Measurements from ENCODE around the gene INPP5D. TPM values are rescaled to one million over a fixed set of nuclear protein-coding genes. Genes with fewer than 3 reads are reported as not detected.
"Not testable (repeated sequence)": the region's sequence is repeated elsewhere in the genome, so short reads cannot be mapped to it uniquely, and the experiment has no call there.

Gene INPP5D
- total RNA-seq, 2 experiments from 2014 or later, result 50.9 to 51.0 TPM

DNA sequence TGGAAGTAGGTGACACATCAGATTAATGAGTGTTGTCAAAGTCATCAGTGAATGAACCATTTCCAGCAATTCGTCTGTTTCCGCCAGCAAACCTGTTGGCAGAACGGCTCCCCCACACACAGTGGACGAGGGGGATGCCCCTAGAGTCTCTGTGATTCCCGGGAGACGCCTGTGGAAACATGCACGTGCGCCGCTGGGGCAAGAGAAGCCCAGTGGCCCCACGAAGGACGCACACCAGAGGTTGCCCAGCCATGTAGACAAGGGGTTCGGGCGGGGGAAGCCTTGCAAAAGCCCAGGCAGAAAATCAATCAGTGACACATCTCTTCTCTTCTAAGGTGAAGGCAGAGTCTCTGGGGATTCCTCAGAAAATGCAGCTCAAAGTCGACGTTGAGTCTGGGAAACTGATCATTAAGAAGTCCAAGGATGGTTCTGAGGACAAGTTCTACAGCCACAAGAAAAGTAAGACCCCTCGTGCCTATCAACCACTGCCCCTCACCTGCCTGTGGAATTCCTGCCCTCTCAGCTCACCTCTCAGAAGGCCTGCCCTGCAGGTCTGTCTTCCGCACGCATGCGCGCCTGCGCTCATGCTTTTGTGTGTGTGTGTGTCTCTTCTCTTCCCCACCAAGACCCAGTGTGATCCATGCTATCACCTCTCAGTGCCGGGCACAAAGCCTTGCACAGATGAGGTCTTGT lies 87.1 kb downstream of the INPP5D start:
- Mint-ChIP-seq H3K27me3 (ENCODE audit: low read depth) (no peaks in the 10 kb centered on the region), H3K4me3 (no peak overlapping the region), H3K9me3 (no peaks in the 10 kb centered on the region), H3K27ac (no peak overlapping the region), H3K4me1 (ENCODE audit: low read depth) (peaks cover 6% of the 10 kb centered on the region), H3K36me3 (ENCODE audit: low read depth) (peaks cover 53% of the 10 kb centered on the region)
- no peak for DNase-seq
- CTCF ChIA-PET, result no interaction called here
- intact Hi-C loops (cut with micrococcal nuclease), result no loop called here

DNA sequence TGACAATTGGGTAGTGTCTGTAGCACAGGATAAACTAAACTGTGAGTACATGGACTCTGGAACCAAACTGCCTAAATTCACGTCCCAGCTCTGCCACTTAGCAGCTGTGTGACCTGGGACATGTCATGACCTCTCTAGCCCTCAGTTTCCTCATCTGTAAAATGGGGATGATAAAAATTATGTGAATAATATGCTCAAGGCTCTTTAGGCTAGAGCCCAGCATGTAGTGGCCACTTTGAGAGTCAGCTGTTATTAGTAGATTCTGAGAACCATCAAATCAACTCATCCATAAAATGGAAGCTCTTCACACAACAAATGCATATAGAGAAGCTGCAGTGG lies 87.7 kb downstream of the INPP5D start:
- no peak for DNase-seq
- intact Hi-C loops (cut with micrococcal nuclease), result no loop called here
- no peak overlapping the region for H3K27ac Mint-ChIP-seq
- H3K4me1 Mint-ChIP-seq (ENCODE audit: low read depth), result peaks cover under 1% of the 10 kb centered on the region
- H3K36me3 Mint-ChIP-seq (ENCODE audit: low read depth), result peaks cover 50% of the 10 kb centered on the region
- CTCF ChIA-PET, result no interaction called here
- H3K9me3 Mint-ChIP-seq, result no peaks in the 10 kb centered on the region
- no peaks in the 10 kb centered on the region for H3K27me3 Mint-ChIP-seq (ENCODE audit: low read depth)
- no peak overlapping the region for H3K4me3 Mint-ChIP-seq

DNA sequence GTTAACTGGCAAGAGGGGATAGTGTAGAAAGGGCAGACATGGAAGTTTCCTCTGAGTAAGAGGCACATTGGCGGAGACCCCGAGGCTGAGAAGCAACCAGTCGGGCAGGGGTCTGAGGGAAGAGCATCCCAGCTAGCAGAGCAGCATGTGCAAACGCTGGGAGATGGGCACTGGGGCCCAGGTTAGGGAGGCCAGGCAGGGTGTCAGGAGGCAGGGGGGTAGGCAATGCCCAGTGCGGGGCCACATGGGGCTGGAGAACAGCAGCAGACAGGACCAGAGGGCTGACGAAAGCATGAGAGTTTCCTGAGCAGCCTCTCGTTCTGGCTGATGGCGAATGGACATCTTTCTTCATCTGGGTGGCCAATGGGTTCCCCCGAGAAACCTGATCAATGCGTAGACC lies 88.2 kb downstream of the INPP5D start:
- CTCF ChIA-PET, result no interaction called here
- intact Hi-C loops (cut with micrococcal nuclease), result no loop called here
- no peaks in the 10 kb centered on the region for H3K27me3 Mint-ChIP-seq (ENCODE audit: low read depth)
- H3K9me3 Mint-ChIP-seq, result no peaks in the 10 kb centered on the region
- H3K4me1 Mint-ChIP-seq (ENCODE audit: low read depth), result no peaks in the 10 kb centered on the region
- H3K27ac Mint-ChIP-seq, result no peak overlapping the region
- no peak for DNase-seq
- peaks cover 48% of the 10 kb centered on the region for H3K36me3 Mint-ChIP-seq (ENCODE audit: low read depth)
- H3K4me3 Mint-ChIP-seq, result no peak overlapping the region

DNA sequence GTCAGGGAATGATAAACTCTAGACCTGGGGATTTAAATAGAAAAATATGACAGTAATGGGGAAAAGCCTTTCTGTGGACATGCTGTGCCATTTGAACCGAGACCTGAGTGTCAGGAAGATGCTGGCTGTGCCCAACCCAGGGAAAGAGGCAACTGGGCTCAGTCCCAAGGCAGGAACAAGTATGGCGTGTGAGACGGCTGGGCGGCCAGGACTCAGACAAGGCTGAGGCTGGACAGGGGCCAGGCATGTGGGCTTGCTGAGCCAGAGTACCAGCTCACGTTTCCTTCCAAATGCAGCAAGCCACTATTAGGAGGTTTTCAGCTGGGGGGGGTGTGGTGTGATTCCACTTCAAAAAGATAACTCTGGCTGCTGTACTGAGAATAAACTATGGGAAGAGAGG lies 92.4 kb downstream of the INPP5D start:
- CTCF ChIA-PET, result no interaction called here
- intact Hi-C loops (cut with micrococcal nuclease), result no loop called here
- Mint-ChIP-seq H3K4me3 (no peak overlapping the region), H3K9me3 (no peaks in the 10 kb centered on the region), H3K27me3 (ENCODE audit: low read depth) (no peaks in the 10 kb centered on the region), H3K27ac (no peak overlapping the region), H3K4me1 (ENCODE audit: low read depth) (no peaks in the 10 kb centered on the region), H3K36me3 (ENCODE audit: low read depth) (peaks cover 31% of the 10 kb centered on the region)
- no peak for DNase-seq

DNA sequence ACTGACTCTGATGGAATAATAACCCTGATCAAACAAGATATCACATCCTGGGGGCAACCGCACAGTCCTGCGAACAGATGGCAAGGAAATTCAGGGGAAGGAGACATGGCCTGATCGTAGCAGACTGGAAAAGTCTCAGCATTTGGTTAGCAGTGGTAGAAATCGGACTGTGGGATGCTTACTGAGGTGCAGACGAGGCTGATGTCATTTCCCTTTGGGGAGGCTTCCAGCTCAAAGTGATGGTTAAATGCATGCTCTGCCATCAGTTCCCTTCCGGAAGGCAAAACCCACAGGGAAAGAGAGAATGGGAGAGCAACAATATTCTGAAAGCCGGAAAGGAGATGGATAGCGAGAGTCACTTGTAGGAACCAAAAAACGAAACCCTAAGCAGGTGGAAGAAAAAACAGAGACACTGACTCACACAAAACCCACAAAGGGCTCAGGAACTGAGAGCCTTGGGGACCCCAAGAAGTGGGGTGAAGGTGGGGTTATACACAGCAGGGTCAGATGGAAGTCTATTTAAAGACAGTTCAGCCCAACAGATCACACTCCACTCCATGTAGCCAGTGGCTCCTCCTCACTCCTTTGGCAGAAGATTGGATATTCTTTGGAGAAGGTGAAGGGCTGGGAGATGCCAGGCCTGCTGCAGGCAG lies 93.1 kb downstream of the INPP5D start:
- no peaks in the 10 kb centered on the region for H3K27me3 Mint-ChIP-seq (ENCODE audit: low read depth)
- H3K27ac Mint-ChIP-seq, result peak overlapping the region; percentile 37
- CTCF ChIA-PET, result no interaction called here
- H3K4me3 Mint-ChIP-seq, result no peak overlapping the region
- peaks cover 31% of the 10 kb centered on the region for H3K36me3 Mint-ChIP-seq (ENCODE audit: low read depth)
- H3K4me1 Mint-ChIP-seq (ENCODE audit: low read depth), result no peaks in the 10 kb centered on the region
- intact Hi-C loops (cut with micrococcal nuclease), result no loop called here
- H3K9me3 Mint-ChIP-seq, result no peaks in the 10 kb centered on the region
- no peak for DNase-seq

DNA sequence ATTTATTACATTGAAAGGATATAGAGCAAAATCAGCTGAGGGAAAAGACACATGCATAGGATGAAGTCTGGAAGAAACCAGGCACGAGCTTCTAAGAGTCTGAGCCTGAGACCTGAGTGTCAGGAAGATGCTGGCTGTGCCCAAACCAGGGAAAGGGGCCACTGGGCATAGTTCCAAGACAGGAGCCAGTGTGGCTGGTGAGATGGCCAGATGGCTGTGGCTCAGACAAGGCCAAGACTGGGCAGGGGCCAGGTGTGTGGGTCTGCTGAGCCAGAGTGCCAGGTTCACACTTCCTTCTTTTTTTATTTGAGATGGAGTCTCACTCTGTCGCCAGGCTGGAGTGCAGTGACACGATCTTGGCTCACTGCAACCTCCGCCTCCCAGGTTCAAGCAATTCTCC lies 95.9 kb downstream of the INPP5D start:
- no peak overlapping the region for H3K4me3 Mint-ChIP-seq
- H3K36me3 Mint-ChIP-seq (ENCODE audit: low read depth), result peaks cover 27% of the 10 kb centered on the region
- CTCF ChIA-PET, result no interaction called here
- H3K27ac Mint-ChIP-seq, result no peak overlapping the region
- H3K9me3 Mint-ChIP-seq, result no peaks in the 10 kb centered on the region
- H3K27me3 Mint-ChIP-seq (ENCODE audit: low read depth), result no peaks in the 10 kb centered on the region
- no peaks in the 10 kb centered on the region for H3K4me1 Mint-ChIP-seq (ENCODE audit: low read depth)
- intact Hi-C loops (cut with micrococcal nuclease), result no loop called here
- no peak for DNase-seq

DNA sequence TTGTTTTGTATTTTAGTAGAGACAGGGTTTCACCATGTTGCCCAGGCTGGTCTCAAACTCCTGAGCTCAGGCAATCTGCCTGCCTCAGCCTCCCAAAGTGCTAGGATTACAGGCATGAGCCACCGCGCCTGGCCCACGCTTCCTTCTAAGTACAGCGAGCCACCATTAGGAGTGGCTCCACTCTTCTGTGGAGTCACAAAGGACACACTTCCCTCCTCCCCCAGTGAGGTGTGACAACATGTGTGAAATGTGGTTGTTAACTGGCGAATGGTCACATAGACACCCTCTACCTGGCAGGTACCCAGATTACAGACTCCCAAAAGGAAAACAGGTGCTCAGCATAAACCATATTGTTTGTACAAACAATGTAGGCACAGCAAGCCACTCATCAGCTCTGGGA lies 96.3 kb downstream of the INPP5D start:
- DNase-seq; H3K27ac Mint-ChIP-seq; H3K4me3 Mint-ChIP-seq; H3K4me1 Mint-ChIP-seq (ENCODE audit: low read depth); CTCF ChIA-PET; H3K9me3 Mint-ChIP-seq; H3K27me3 Mint-ChIP-seq (ENCODE audit: low read depth); intact Hi-C loops (cut with micrococcal nuclease): not testable (repeated sequence)
- peaks cover 31% of the 10 kb centered on the region for H3K36me3 Mint-ChIP-seq (ENCODE audit: low read depth)

DNA sequence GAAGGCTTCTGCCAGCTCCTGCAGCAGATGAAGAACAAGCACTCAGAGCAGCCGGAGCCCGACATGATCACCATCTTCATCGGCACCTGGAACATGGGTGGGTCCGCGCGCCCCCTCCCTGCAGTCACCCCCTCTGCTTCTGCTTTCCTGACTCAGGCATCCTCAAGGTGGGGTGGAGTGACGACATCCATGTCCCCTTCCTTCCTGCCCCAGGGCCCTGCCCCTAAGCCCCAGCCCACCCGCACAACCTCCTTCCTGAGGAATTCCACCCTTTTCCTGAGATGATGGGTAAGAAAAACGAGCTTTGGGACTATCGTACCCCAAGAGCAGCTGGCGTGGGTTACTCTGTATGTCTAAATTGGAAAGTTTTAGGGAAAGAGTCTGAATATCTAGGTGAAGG lies 101.6 kb downstream of the INPP5D start:
- Mint-ChIP-seq H3K36me3 (ENCODE audit: low read depth) (peaks cover 26% of the 10 kb centered on the region), H3K4me1 (ENCODE audit: low read depth) (no peaks in the 10 kb centered on the region), H3K4me3 (no peak overlapping the region), H3K9me3 (no peaks in the 10 kb centered on the region), H3K27ac (no peak overlapping the region), H3K27me3 (ENCODE audit: low read depth) (no peaks in the 10 kb centered on the region)
- CTCF ChIA-PET, result interaction anchor here (0.6 kb wide), 1 partner anchor 482 kb away, joined by 3 read pairs; no protein-coding TSS in a partner anchor
- DNase-seq, result no peak
- intact Hi-C loops (cut with micrococcal nuclease), result no loop called here

DNA sequence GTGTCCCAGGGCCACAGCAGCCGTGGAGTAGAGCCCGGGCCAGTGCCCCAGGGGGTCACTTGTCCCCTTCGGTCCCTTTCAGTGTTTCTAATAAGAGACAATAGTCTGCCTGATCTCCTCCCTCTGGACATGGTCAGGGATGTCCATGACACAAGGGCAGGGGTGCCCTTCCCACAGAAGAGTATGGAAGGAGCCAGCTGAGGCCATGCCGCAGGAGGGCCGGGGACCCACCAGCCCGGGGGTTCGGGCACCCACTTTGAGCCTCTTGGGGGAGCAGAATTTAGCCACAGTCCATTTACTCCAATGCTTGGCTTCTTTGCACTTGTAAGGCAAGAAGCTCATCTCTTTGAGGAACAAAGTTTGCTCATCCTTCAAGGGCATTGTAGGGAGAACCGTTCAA lies 102.6 kb downstream of the INPP5D start:
- Mint-ChIP-seq H3K4me3 (no peak overlapping the region), H3K27me3 (ENCODE audit: low read depth) (no peaks in the 10 kb centered on the region), H3K9me3 (no peaks in the 10 kb centered on the region), H3K36me3 (ENCODE audit: low read depth) (peaks cover 23% of the 10 kb centered on the region), H3K27ac (no peak overlapping the region), H3K4me1 (ENCODE audit: low read depth) (no peaks in the 10 kb centered on the region)
- CTCF ChIA-PET, result no interaction called here
- intact Hi-C loops (cut with micrococcal nuclease), result no loop called here
- no peak for DNase-seq

DNA sequence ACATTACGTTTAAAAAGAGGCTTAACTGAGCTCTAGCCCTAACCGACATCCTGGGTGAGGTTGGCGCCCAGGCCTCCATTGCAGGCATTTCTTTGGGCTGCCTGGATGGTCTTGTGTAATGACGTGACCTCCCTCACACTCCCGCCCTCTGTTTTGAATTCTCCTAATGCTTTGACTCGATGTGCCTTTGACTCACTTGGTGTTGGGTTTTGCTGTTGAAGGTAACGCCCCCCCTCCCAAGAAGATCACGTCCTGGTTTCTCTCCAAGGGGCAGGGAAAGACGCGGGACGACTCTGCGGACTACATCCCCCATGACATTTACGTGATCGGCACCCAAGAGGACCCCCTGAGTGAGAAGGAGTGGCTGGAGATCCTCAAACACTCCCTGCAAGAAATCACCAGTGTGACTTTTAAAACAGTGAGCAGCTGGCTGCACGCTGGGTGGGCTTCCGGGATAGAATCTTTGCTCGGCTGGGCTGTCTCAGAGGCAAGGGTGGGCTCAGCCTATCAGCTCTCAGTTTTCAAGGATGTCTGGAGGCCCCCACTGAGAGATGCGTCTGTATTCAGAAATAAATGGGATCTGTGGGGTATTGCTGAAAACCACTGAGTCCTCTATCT lies 103.5 kb downstream of the INPP5D start:
- H3K4me3 Mint-ChIP-seq, result no peak overlapping the region
- no peak overlapping the region for H3K27ac Mint-ChIP-seq
- intact Hi-C loops (cut with micrococcal nuclease), result no loop called here
- no peaks in the 10 kb centered on the region for H3K4me1 Mint-ChIP-seq (ENCODE audit: low read depth)
- H3K36me3 Mint-ChIP-seq (ENCODE audit: low read depth), result peaks cover 18% of the 10 kb centered on the region
- CTCF ChIA-PET, result no interaction called here
- no peaks in the 10 kb centered on the region for H3K9me3 Mint-ChIP-seq
- DNase-seq, result no peak
- no peaks in the 10 kb centered on the region for H3K27me3 Mint-ChIP-seq (ENCODE audit: low read depth)

DNA sequence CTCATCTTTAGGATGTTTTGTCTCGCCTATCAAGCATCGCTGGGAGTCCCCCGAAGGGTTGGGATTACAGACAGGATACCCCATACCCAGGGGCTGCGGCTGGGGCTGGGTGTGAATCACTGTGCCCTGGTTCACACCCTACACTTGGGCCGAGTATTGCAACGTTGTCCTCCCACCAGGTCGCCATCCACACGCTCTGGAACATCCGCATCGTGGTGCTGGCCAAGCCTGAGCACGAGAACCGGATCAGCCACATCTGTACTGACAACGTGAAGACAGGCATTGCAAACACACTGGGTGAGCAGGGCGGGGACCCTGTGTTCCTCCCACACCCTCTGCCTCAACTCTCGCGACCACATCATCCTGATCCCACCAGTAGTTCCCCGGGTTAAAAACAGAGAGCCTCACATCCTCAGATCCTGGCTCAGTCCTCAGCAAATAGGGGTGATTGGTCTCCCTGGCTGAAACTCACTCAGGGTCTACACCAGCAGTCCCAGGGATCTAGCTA lies 104.0 kb downstream of the INPP5D start:
- CTCF ChIA-PET, result no interaction called here
- Mint-ChIP-seq H3K4me3 (no peak overlapping the region), H3K9me3 (no peaks in the 10 kb centered on the region), H3K4me1 (ENCODE audit: low read depth) (no peaks in the 10 kb centered on the region), H3K27ac (no peak overlapping the region), H3K36me3 (ENCODE audit: low read depth) (peaks cover 17% of the 10 kb centered on the region), H3K27me3 (ENCODE audit: low read depth) (no peaks in the 10 kb centered on the region)
- DNase-seq, result no peak
- intact Hi-C loops (cut with micrococcal nuclease), result no loop called here

DNA sequence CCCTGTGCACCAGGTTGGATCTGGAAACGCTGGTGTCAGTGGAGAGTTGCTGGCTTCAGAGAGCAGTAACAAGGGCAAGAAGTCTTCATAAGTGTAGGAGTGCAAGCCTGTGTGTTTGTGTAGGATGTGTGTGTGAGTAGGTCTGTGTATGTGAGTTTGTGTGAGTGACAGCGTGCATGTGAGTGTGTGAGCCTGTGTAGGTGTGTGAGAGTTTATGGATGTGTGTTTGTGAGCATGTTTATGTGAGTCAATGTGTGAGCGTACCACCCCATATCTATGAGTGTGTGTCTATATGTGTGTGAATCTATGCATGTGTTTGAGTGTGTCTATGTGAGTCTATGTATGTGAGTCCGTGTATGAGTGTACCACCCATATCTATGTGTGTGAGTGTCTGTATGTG lies 104.8 kb downstream of the INPP5D start:
- H3K4me1 Mint-ChIP-seq (ENCODE audit: low read depth), result no peaks in the 10 kb centered on the region

DNA sequence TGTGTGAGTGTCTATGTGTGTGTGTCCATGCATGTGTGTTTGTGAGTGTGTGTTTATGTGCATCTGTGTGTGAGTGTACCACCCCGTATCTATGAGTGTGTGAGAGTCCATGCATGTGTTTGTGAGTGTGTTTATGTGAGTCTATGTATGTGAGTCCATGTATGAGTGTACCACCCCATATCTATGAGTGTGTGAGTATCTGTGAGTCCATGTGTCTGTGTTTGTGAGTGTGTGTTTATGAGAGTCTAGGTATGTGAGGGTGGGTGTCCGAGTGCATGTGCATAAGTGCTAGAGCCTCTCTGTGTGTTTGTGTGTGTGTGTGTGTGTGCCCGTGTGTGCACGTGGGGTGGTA lies 105.4 kb downstream of the INPP5D start:
- intact Hi-C loops (cut with micrococcal nuclease), result no loop called here
- Mint-ChIP-seq H3K9me3 (no peaks in the 10 kb centered on the region), H3K27ac (no peak overlapping the region), H3K4me1 (ENCODE audit: low read depth) (no peaks in the 10 kb centered on the region), H3K36me3 (ENCODE audit: low read depth) (peaks cover 19% of the 10 kb centered on the region), H3K4me3 (no peak overlapping the region), H3K27me3 (ENCODE audit: low read depth) (no peaks in the 10 kb centered on the region)
- no peak for DNase-seq
- CTCF ChIA-PET, result no interaction called here

More for the DNA sequence above, 104.8 kb downstream of the INPP5D start:
- Mint-ChIP-seq H3K9me3 (no peaks in the 10 kb centered on the region), H3K36me3 (ENCODE audit: low read depth) (peaks cover 19% of the 10 kb centered on the region), H3K27me3 (ENCODE audit: low read depth) (no peaks in the 10 kb centered on the region), H3K4me3 (no peak overlapping the region), H3K27ac (no peak overlapping the region)
- intact Hi-C loops (cut with micrococcal nuclease), result no loop called here
- CTCF ChIA-PET, result no interaction called here
- no peak for DNase-seq

Measured in activated naive CD4-positive, alpha-beta T cell treated with anti-CD3 and anti-CD28 coated beads for 36 hours (primary cell).